Liver (tissue), 9 donors: ENCODE data around the gene MYL4. TPM values are rescaled to one million over a fixed set of nuclear protein-coding genes. Genes with fewer than 3 reads are reported as not detected.
A peak's percentile ranks its signal among the peaks of the same experiment; 100 is the strongest.

Experiments
- DNase-seq: peaks from one replicate; pipeline ENCODE4 v3.0.0-alpha.2; 2017; ENCODE audit warnings: low spot score
- H3K27ac ChIP-seq, 2 donors: one replicate each; pipeline ENCODE4 v1.7.0; 2013; ENCODE audit warnings: inconsistent platforms in 2 of 2, low read length in 2 of 2, control low read depth in 1 of 2, low read depth in 1 of 2, mild to moderate bottlenecking in 1 of 2
- H3K27me3 ChIP-seq, 4 donors: one replicate each; pipeline versions ENCODE4 v1.6.1 to v1.7.0; 2013; ENCODE audit warnings: low read length in 3 of 4, inconsistent platforms in 1 of 4, mild to moderate bottlenecking in 1 of 4, moderate library complexity in 1 of 4; ENCODE audit not compliant: control insufficient read depth in 4 of 4, insufficient read depth in 4 of 4
- H3K36me3 ChIP-seq, 4 donors: one replicate each; pipeline versions ENCODE4 v1.6.1 to v1.7.0; 2013; ENCODE audit warnings: low read length in 3 of 4, mild to moderate bottlenecking in 3 of 4, low read depth in 1 of 4, moderate library complexity in 1 of 4; ENCODE audit not compliant: control insufficient read depth in 4 of 4, insufficient read depth in 3 of 4
- H3K4me1 ChIP-seq, 4 donors: one replicate each; pipeline versions ENCODE4 v1.6.1 to v1.7.0; 2013; ENCODE audit warnings: low read length in 3 of 4, mild to moderate bottlenecking in 3 of 4, moderate library complexity in 1 of 4; ENCODE audit not compliant: control insufficient read depth in 4 of 4, insufficient read depth in 4 of 4
- H3K4me3 ChIP-seq, 3 donors: one replicate each; pipeline versions ENCODE4 v1.6.1 to v1.7.0; 2013; ENCODE audit warnings: low read length in 3 of 3, control low read depth in 1 of 3, low read depth in 1 of 3, mild to moderate bottlenecking in 1 of 3
- H3K9ac ChIP-seq, 2 donors: one replicate each; pipeline ENCODE4 v1.7.0; 2013; ENCODE audit warnings: low read length in 2 of 2, mild to moderate bottlenecking in 2 of 2, moderate library complexity in 2 of 2, control low read depth in 1 of 2, low read depth in 1 of 2
- H3K9me3 ChIP-seq, 4 donors: one replicate each; pipeline versions ENCODE4 v1.6.1 to v1.7.0; 2013; ENCODE audit warnings: low read length in 3 of 4; ENCODE audit not compliant: control insufficient read depth in 4 of 4
- CTCF ChIP-seq: fragments of 150-350 bp; IDR thresholded peaks from 2 replicates; pipeline ENCODE4 v1.5.1; 2017; ENCODE audit warnings: improper control_type of control experiment, low read depth, low read length; ENCODE audit not compliant: missing input control
- FOXA1 ChIP-seq: IDR thresholded peaks from 2 replicates; pipeline ENCODE4 v1.6.1; 2016; ENCODE audit warnings: antibody characterized with exemption
- FOXA2 ChIP-seq: IDR thresholded peaks from 2 replicates; pipeline ENCODE4 v1.6.1; 2016; ENCODE audit warnings: antibody characterized with exemption
- GABPA ChIP-seq, 2 donors: IDR thresholded peaks in 1 of 2; conservative IDR thresholded peaks in 1 of 2; 2 replicates each; pipeline ENCODE4 v1.6.1; 2016; ENCODE audit warnings: antibody characterized with exemption in 2 of 2, mild to moderate bottlenecking in 1 of 2, moderate library complexity in 1 of 2
- HNF4A ChIP-seq, 2 donors: conservative IDR thresholded peaks; 2 replicates each; pipeline ENCODE4 v1.6.1; 2016; ENCODE audit warnings: antibody characterized with exemption in 2 of 2, mild to moderate bottlenecking in 2 of 2
- HNF4G ChIP-seq: IDR thresholded peaks from 2 replicates; pipeline ENCODE4 v1.6.1; 2016; ENCODE audit warnings: antibody characterized with exemption
- JUND ChIP-seq, 2 donors: IDR thresholded peaks; 2 replicates each; pipeline ENCODE4 v1.6.1; 2016; ENCODE audit warnings: antibody characterized with exemption in 2 of 2
- MAX ChIP-seq: IDR thresholded peaks from 2 replicates; pipeline ENCODE4 v1.6.1; 2016; ENCODE audit warnings: antibody characterized with exemption
- RXRA ChIP-seq, 2 donors: IDR thresholded peaks; 2 replicates each; pipeline ENCODE4 v1.6.1; 2017 to 2018; ENCODE audit warnings: antibody characterized with exemption in 2 of 2, mild to moderate bottlenecking in 1 of 2
- TAF1 ChIP-seq: conservative IDR thresholded peaks from 2 replicates; pipeline ENCODE4 v1.6.1; 2016; ENCODE audit warnings: antibody characterized with exemption, mild to moderate bottlenecking
- WGBS: extraction: QIAGEN DNeasy Blood & Tissue Kit; methylation state at CpG from one replicate; pipeline ENCODE4 v1.1.7; 2013; 5-methylcytosine and 5-hydroxymethylcytosine counted together
- polyA plus RNA-seq, 2 donors: library from polyadenylated mRNA; stranded (reverse) in 1 of 2; unstranded in 1 of 2; fragments of 200-250 nt in 1 of 2; fragments of >200 nt in 1 of 2; fragmentation: Nextera tagmentation in 1 of 2; extraction: Ambion mirVana in 1 of 2; gene quantifications; one replicate each; pipeline versions ENCODE4 v1.2.1 to v1.2.3, GENCODE V29; 2013 to 2015
- total RNA-seq, 2 donors: library from RNA; depleted of rRNA; stranded (reverse); fragments of >200 nt; gene quantifications; one replicate each; pipeline ENCODE4 v1.2.3, GENCODE V29; 2014
- TF ChIP-seq, protein P1 (sequence below): IDR thresholded peaks from 2 replicates; pipeline ENCODE4 v1.6.1; 2016; ENCODE audit warnings: antibody characterized with exemption
- donor health status: healthy.
- donor health status: healthy.
- donor health status: healthy.
- donor health status: healthy.
- donor health status: healthy.

MYL4 gene
- total and polyA plus RNA-seq, 4 donors = 0.19 to 215 (median 0.22) TPM; not detected in 1

DNA sequence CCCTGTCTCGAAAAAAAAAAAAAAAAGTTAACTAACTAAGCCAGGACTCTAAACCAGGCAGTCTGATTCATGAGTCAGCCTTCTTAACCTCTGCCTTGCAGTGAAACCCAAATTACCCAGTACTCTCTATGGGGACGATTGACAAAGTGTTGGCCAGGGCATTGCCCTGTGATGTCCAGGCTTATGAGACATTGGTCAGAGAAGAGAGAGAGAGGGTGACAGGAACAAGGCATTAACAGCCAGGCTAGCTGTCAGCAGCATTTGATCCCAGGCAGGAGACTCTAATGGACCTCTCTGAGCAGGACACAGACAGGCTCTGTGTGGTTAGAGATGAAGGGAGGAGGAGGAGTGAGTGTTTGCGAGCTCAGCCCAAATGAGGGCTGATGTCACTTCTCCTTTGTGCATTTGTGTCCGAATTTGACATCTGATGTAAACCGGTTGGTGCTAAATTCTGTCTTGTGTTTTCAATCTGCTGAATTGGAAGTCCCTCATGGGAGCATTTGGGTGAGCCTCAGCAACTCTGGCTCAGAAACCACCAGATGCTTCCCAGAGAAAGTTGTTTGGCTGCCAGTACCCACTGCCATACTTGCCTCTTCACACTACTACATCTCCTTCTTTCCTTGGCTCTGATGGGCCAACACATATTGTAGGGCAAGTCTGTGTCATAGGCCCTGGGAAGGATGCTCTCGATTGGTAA lies 4.3 kb upstream of the MYL4 start:
- Histone ChIP-seq H3K27ac (peak overlapping the region; percentile 35 to 47), H3K4me1 (no peaks in the 10 kb centered on the region), H3K9me3 (no peaks in the 10 kb centered on the region), H3K4me3 (no peak overlapping the region), H3K9ac (no peak overlapping the region), H3K27me3 (no peaks in the 10 kb centered on the region), H3K36me3 (no peaks in the 10 kb centered on the region)
- 67% methylated on average over 6 of the region's 6 CpGs for WGBS
- TF ChIP-seq FOXA1 = no peak
- TF ChIP-seq RXRA (IDR thresholded peaks at IDR 0.05) = no peak
- no peak for TF ChIP-seq GABPA (IDR thresholded peaks at IDR 0.05 in 1 of 2, conservative IDR thresholded peaks at IDR 0.05 in 1 of 2)
- TF ChIP-seq CTCF = no peak
- TF ChIP-seq HNF4G = no peak
- TF ChIP-seq TAF1 = no peak
- no peak for TF ChIP-seq JUND (IDR thresholded peaks at IDR 0.05)
- TF ChIP-seq FOXA2 = no peak
- peak; percentile 33 for DNase-seq

DNA sequence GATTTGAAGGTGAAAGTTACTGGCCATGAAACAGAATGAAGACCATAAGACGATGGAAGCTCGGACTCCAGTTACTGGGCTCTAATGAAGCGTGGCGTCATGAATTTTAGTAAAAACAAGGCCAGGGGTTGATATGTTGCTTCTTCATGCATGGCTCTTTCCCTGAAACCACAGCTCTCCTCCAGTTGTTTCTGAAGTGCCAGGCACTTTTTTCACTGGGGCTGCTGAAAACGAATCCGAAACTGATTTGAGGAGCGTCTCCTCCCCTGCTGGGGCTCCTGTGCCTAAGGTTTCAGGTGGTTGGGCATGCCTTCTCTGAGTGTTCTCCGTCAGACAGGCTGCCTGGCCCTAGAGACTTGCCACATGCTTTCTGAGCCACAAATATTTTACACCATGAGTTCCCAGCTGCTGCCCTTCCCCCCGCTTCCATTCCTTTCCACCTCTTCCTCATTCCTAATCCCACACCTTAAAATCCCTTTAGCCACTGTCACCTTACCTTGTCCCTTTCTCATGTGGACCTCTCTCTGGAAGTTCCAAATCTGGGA lies 3.7 kb upstream of the MYL4 start:
- no peaks in the 10 kb centered on the region for H3K27me3 ChIP-seq
- peak overlapping the region; percentile 47 to 66 for H3K27ac ChIP-seq
- DNase-seq = peak; percentile 34
- H3K4me3 ChIP-seq = no peak overlapping the region
- 60% methylated on average over 9 of the region's 9 CpGs for WGBS
- no peak overlapping the region for H3K9ac ChIP-seq
- TF ChIP-seq MAX = peak; percentile 11
- no peak for TF ChIP-seq FOXA1
- no peak for TF ChIP-seq HNF4A (conservative IDR thresholded peaks at IDR 0.05)
- TF ChIP-seq, protein P1, sequence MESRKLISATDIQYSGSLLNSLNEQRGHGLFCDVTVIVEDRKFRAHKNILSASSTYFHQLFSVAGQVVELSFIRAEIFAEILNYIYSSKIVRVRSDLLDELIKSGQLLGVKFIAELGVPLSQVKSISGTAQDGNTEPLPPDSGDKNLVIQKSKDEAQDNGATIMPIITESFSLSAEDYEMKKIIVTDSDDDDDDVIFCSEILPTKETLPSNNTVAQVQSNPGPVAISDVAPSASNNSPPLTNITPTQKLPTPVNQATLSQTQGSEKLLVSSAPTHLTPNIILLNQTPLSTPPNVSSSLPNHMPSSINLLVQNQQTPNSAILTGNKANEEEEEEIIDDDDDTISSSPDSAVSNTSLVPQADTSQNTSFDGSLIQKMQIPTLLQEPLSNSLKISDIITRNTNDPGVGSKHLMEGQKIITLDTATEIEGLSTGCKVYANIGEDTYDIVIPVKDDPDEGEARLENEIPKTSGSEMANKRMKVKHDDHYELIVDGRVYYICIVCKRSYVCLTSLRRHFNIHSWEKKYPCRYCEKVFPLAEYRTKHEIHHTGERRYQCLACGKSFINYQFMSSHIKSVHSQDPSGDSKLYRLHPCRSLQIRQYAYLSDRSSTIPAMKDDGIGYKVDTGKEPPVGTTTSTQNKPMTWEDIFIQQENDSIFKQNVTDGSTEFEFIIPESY = no peak
- no peak for TF ChIP-seq GABPA (IDR thresholded peaks at IDR 0.05 in 1 of 2, conservative IDR thresholded peaks at IDR 0.05 in 1 of 2)
- H3K9me3 ChIP-seq = no peaks in the 10 kb centered on the region
- H3K4me1 ChIP-seq = no peaks in the 10 kb centered on the region
- no peaks in the 10 kb centered on the region for H3K36me3 ChIP-seq
